ENCODE results near the gene SAP25.

The SAP25 gene

DNA sequence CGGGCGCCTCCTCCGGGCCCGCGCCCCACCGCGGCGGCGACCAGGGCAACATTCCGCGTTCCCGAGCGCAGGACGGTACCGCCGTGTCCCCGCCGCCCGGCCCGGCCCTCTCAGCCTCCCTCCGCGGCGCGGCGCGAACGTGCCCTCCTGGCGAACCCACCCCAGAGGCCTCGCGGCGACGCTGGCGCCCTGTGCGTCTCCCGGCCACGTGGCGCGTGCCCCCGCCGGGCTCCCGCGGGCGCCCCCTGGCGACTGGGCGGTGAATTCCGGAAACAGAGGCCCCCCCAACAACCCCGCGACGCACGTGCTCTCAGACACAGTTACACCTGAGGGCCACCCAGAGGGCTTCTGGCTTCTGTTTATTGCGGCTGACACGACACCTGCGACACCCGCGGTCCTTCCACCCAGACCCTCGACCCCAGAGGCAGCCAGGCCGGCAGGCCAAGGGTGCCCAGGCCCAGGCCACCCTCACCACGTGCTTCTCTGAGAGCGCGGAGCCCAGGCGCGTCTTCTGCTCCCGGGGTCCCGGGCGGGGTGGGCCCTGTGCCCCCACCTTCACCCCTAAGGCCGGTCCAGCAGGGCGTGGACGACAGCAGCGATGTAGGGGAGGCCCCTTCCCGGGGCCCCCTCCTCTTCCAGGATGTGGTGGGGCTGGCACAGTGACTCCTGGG is at the start of gene SAP25:
Gene SAP25, minus strand, starts transcription at position 210 of the 671 bp plus-strand sequence. Its CDS starts 158 bp downstream, at position 52.
- no peak for DNase-seq

DNA sequence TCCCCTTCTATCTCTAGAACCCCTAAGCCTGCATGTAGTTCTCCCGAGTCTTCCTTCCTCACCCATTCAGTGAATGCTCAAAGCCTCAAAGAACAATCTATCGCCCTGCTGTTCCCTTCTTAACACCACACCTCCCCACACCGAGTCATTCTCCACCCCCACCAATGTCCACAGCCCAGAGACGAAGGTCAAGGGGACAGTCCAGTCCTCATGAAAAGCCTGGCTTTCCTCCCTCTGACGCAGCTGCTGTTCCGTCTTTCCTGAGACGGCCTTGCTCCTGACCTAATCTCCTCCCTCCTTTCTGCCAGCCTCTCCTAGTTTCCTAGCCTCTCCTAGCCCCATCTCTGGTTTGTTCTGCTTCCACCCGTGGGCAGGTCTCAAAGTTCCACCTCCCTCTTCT is 47.9 kb upstream of the SAP25 start:
- DNase-seq, result no peak

GRCh38 chr7:100620804-100621203 is 47.1 kb upstream of the SAP25 start:
- DNase-seq, result no peak

GRCh38 chr7:100620239-100620638 is 46.5 kb upstream of the SAP25 start:
- DNase-seq, result no peak

DNA sequence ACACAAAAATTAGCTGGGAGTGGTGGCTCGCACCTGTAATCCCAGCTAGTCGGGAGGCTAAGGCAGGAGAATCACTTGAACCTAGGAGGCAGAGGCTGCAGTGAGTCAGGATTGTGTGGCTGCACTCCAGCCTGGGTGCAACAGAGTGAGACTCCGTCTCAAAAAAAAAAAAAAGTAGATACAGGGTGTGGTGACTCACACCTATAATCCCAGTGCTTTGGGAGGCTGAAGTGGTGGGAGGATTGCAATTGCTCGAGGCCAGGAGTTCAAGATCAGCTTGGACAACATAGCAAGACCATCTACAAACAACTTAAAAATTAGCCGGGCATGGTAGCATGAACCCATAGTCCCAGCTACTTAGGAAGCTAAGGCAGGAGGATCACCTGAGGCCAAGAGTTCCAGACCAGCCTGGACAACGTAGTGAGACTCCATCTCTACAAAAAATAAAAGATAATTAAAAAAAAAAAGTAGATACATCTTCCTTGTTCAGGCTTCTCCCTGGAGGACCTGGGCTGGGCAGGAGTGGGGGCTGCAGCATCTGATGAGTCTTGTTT is 40.7 kb upstream of the SAP25 start:
- DNase-seq, result no peak

GRCh38 chr7:100613412-100614175 is 39.9 kb upstream of the SAP25 start:
- DNase-seq, result no peak

- no peak for DNase-seq
Observed at GRCh38 chr7:100612730-100613390, 39.2 kb upstream of the SAP25 start.

- DNase-seq, result peak; percentile 99
Observed at GRCh38 chr7:100611983-100612729, 38.5 kb upstream of the SAP25 start, which contains the start of gene MOSPD3. TSS of gene MOSPD3 (plus strand) at chr7:100612540. CDS start at chr7:100612792, 252 bp downstream.

GRCh38 chr7:100609958-100610357 is 36.3 kb upstream of the SAP25 start:
- DNase-seq, result no peak

DNA sequence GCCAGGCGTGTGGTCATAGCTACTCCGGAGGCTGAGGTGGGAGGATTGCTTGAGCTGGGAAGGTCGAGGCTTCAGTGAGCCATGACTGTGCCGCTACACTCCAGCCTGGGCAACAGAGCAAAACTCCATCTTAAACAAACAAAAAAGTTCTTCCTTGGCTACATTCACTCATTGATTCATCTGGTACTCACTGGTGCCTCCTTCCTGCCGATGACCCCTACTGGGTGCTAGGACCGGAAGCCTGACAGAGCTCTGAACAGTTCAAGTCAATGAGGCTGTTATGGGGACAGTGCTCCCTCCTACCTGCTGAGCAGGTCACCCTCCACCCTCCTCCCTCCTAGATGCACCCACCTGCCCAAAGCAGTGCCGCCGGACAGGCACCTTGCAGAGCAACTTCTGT is 33.4 kb upstream of the SAP25 start:
- DNase-seq, result no peak

GRCh38 chr7:100606313-100606712 is 32.6 kb upstream of the SAP25 start:
- DNase-seq, result no peak

GRCh38 chr7:100604976-100605911 is 31.5 kb upstream of the SAP25 start:
- DNase-seq, result no peak

DNA sequence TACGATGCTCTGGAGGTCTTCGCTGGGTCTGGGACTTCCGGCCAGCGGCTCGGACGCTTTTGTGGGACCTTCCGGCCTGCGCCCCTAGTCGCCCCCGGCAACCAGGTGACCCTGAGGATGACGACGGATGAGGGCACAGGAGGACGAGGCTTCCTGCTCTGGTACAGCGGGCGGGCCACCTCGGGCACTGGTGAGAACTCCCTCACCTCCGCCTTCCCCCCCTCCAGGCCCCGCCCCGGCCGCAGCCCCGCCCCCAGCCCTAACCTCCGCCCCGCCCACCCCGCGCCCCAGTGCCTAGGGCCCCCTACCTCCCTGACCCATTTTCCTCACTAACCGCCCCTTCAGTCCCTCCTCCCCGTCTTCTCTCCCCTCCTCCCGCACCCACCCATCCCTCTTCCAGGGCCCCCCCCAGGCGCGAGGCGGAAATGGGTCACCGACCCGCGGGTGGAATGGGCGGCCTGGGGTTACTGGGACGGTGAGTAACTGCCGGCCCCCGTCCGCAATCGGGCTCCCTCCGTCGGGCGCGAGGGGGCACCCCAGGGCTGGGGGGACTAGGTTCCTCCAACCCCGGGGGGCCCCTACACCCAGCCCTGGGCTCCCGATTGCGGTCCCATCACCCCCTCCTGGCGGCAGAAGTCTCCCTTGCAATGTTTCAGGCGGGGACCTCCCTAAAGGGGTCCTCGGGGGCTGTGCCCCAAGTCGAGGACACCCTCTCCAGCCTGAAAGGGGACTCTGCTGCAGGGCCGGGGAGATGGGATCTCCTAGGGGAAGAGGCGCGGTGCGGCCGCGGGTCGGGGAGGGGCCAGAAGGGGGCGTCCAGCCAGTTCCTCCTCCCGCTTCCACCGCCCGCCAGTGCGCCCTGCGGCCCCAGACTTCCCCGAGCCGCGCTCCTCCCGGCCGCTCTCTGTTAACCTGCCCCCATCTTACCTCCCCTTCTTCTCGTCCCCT is 30.6 kb upstream of the SAP25 start:
- DNase-seq, result peak; percentile 44

- DNase-seq, result no peak
Observed at GRCh38 chr7:100603726-100604027, 30.0 kb upstream of the SAP25 start.

- no peak for DNase-seq
Observed at GRCh38 chr7:100602889-100603725, 29.4 kb upstream of the SAP25 start.

DNA sequence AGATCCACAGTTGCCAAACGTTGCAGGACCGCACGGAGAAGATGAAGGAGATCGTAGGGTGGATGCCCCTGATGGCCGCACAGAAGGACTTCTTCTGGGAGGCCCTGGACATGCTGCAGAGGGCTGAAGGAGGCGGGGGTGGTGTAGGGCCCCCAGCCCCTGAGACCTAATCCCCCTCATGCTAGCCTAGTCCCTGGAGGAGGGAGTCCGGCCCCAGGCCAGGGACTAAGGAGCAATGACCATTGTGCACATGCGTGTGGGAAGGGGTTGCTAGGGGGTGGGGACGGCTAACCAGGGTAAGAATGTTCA is 27.0 kb upstream of the SAP25 start:
- DNase-seq, result no peak

DNA sequence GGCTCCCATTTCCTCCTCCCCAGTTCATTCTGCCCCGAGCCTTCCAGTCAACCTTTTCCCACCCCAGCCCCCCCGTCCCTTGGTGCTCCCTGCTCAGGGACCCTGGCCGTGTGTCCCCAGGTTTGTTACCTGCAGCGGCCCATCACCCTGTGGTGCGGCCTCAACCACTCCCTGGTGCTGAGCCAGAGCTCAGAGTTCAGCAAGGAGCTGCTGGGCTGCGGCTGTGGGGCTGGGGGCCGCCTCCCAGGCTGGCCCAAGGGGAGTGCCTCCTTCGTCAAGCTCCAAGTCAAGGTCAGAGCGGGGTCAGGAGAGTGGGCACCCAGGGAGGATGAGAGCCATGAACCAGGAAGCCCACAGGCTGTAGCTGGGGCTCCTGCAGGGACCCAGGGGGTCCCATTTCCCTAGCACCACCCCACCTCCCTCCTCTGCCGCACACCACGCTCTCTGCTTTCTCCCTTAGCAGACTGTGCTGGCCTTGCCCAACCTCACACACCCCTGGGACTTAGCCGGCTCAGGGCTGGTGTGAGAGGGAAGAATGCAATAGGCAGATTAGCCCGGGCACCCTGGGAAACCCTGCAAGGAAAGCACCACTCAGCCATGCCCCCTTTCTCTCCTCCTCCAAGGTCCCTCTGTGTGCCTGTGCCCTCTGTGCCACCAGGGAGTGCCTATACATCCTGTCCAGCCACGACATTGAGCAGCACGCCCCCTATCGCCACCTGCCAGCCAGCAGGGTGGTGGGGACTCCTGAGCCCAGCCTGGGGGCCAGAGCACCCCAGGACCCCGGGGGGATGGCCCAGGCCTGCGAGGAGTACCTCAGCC is 26.4 kb upstream of the SAP25 start:
- no peak for DNase-seq

- DNase-seq, result no peak
Observed at GRCh38 chr7:100598425-100598824, 24.7 kb upstream of the SAP25 start.

DNA sequence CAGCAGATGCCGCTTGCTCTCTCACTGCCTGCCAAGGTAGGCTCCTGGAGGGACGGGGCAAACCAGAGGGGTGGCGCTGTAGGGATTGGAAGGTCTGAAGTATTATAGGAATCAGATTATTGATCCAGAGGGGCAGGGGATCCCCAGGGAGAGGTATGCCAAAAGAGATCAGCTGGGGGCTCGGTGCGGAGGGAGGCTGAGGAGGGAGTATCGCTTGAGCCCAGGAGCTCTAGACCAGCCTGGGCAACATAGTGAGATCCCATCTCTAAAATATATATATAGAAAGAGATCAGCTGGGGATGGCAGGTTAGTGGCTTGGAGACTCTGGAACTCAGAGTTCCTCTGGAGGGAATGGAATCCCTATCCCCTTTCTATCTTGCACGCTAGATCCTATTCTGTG is 21.5 kb upstream of the SAP25 start:
- no peak for DNase-seq
